HL-60/S4 treated with phorbol 12-myristate 13-acetate at 8.2 ng/mL for 4 days and 3 days (cell line): ENCODE results near the gene BOLL.
"Not testable (repeated sequence)": the region's sequence is repeated elsewhere in the genome, so short reads cannot be mapped to it uniquely, and the experiment has no call there.

Source experiments
- in situ Hi-C: fragments of 300-500 bp; cut with MboI; formaldehyde crosslinking; loops from 2 replicates; pipeline ENCODE4 v1.15.0; 2022; ENCODE audit warnings: low sequenced_read_pairs

The BOLL gene

GRCh38 chr2:197799068-197799467 is 13.9 kb upstream of the BOLL start:
- in situ Hi-C loops = loop anchor here (10.0 kb wide), 1 partner anchor 496 kb away; no protein-coding TSS in a partner anchor

- in situ Hi-C loops = loop anchor here (10.0 kb wide), 1 partner anchor 497 kb away; no protein-coding TSS in a partner anchor
Observed at GRCh38 chr2:197798187-197798586, 13.1 kb upstream of the BOLL start.

- in situ Hi-C loops = loop anchor here (10.0 kb wide), 1 partner anchor 500 kb away; no protein-coding TSS in a partner anchor
Observed at GRCh38 chr2:197795277-197795676, 10.2 kb upstream of the BOLL start.

- in situ Hi-C loops = loop anchor here (10.0 kb wide), 1 partner anchor 501 kb away; no protein-coding TSS in a partner anchor
Observed at GRCh38 chr2:197793456-197793855, 8.3 kb upstream of the BOLL start.

GRCh38 chr2:197786010-197786877 is 1.1 kb upstream of the BOLL start:
- in situ Hi-C loops = no loop called here

GRCh38 chr2:197782126-197782525 is 3.0 kb downstream of the BOLL start:
- in situ Hi-C loops = no loop called here

GRCh38 chr2:197779261-197779660 is 5.9 kb downstream of the BOLL start:
- in situ Hi-C loops = no loop called here

- in situ Hi-C loops = no loop called here
Observed at GRCh38 chr2:197777823-197778407, 7.2 kb downstream of the BOLL start.

GRCh38 chr2:197760293-197760657 is 24.8 kb downstream of the BOLL start:
- in situ Hi-C loops = no loop called here

- in situ Hi-C loops = no loop called here
Observed at GRCh38 chr2:197759625-197760292, 25.4 kb downstream of the BOLL start.

GRCh38 chr2:197759013-197759412 is 26.1 kb downstream of the BOLL start:
- in situ Hi-C loops = no loop called here

- in situ Hi-C loops = no loop called here
Observed at GRCh38 chr2:197740200-197740599, 44.9 kb downstream of the BOLL start.

GRCh38 chr2:197728555-197729544 is 56.3 kb downstream of the BOLL start:
- in situ Hi-C loops = not testable (repeated sequence)

- in situ Hi-C loops = no loop called here
Observed at GRCh38 chr2:197727011-197727410, 58.1 kb downstream of the BOLL start.

- in situ Hi-C loops = loop anchor here (25.0 kb wide), 1 partner anchor 281 kb away; the partner anchor contains the start of gene SF3B1
Observed at GRCh38 chr2:197717863-197718262, 67.3 kb downstream of the BOLL start.

- in situ Hi-C loops = loop anchor here (25.0 kb wide), 1 partner anchor 276 kb away; the partner anchor contains the start of gene SF3B1
Observed at GRCh38 chr2:197713271-197713670, 71.8 kb downstream of the BOLL start.

GRCh38 chr2:197711578-197711977 is 73.5 kb downstream of the BOLL start:
- in situ Hi-C loops = loop anchor here (25.0 kb wide), 1 partner anchor 274 kb away; the partner anchor contains the start of gene SF3B1

- in situ Hi-C loops = loop anchor here (25.0 kb wide), 1 partner anchor 273 kb away; the partner anchor contains the start of gene SF3B1
Observed at GRCh38 chr2:197710424-197711042, 74.6 kb downstream of the BOLL start.

GRCh38 chr2:197709140-197709539 is 76.0 kb downstream of the BOLL start:
- in situ Hi-C loops = loop anchor here (25.0 kb wide), 1 partner anchor 272 kb away; the partner anchor contains the start of gene SF3B1
